HEK293T (cell line): ENCODE data around the gene CYP27B1.
A peak's percentile ranks its signal among the peaks of the same experiment; 100 is the strongest.

Experiments
- ARNT ChIP-seq: fragments of 450-650 bp; IDR thresholded peaks from 2 replicates; pipeline ENCODE4 v1.6.1; 2017; ENCODE audit warnings: mild to moderate bottlenecking
- BHLHE40 ChIP-seq: fragments of 450-650 bp; IDR thresholded peaks from 2 replicates; pipeline ENCODE4 v1.6.1; 2016; ENCODE audit warnings: mild to moderate bottlenecking, moderate library complexity, borderline replicate concordance
- ELF4 ChIP-seq: fragments of 450-650 bp; IDR thresholded peaks from 2 replicates; pipeline ENCODE4 v1.6.1; 2017; ENCODE audit warnings: antibody characterized with exemption
- FOXA1 ChIP-seq: fragments of 450-650 bp; IDR thresholded peaks from 2 replicates; pipeline ENCODE4 v1.6.1; 2016; ENCODE audit warnings: mild to moderate bottlenecking
- FOXM1 ChIP-seq: fragments of 450-650 bp; IDR thresholded peaks from 2 replicates; pipeline ENCODE4 v1.6.1; 2017; ENCODE audit warnings: mild to moderate bottlenecking, borderline replicate concordance
- LEF1 ChIP-seq: fragments of 450-650 bp; IDR thresholded peaks from 2 replicates; pipeline ENCODE4 v1.6.1; 2017; ENCODE audit warnings: mild to moderate bottlenecking, borderline replicate concordance
- NFRKB ChIP-seq: fragments of 450-650 bp; IDR thresholded peaks from 2 replicates; pipeline ENCODE4 v1.6.1; 2016; ENCODE audit warnings: mild to moderate bottlenecking, moderate library complexity
- PKNOX1 ChIP-seq: fragments of 450-650 bp; IDR thresholded peaks from 2 replicates; pipeline ENCODE4 v1.6.1; 2016
- SP1 ChIP-seq: fragments of 450-650 bp; IDR thresholded peaks from 2 replicates; pipeline ENCODE4 v1.6.1; 2017

- TF ChIP-seq BHLHE40: no peak
- no peak for TF ChIP-seq PKNOX1
- no peak for TF ChIP-seq FOXA1
- TF ChIP-seq NFRKB: no peak
- no peak for TF ChIP-seq FOXM1
- TF ChIP-seq ARNT: no peak
- peak; percentile 27; the same call in 1 of the 2 replicates for TF ChIP-seq ELF4
- no peak for TF ChIP-seq LEF1
- no peak for TF ChIP-seq SP1
Measured at GRCh38 chr12:57782608-57783465, 16.0 kb upstream of the CYP27B1 start, which contains the start of gene TSFM.
